Mammary epithelial cell (primary cell): ENCODE measurements around the gene OR4P4.

ENCODE experiments used
- CTCF ChIP-seq, 2 donors: IDR thresholded peaks in 1 of 2; conservative IDR thresholded peaks in 1 of 2; 2 replicates each; pipeline ENCODE4 v1.5.1; 2011 to 2012; ENCODE audit warnings: inconsistent platforms in 2 of 2, low read length in 2 of 2, mild to moderate bottlenecking in 2 of 2, control low read depth in 1 of 2, low read depth in 1 of 2; ENCODE audit not compliant: insufficient read depth in 1 of 2; ENCODE audit errors: extremely low read depth in 1 of 2
- EZH2 ChIP-seq: IDR thresholded peaks from 2 replicates; pipeline ENCODE4 v1.6.1; 2012; ENCODE audit warnings: low read length, inconsistent platforms, borderline replicate concordance

- TF ChIP-seq CTCF (conservative IDR thresholded peaks at IDR 0.05 in 1 of 2, IDR thresholded peaks at IDR 0.05 in 1 of 2; ENCODE audit: extremely low read depth in 1 of 2, insufficient read depth in 1 of 2, low read depth in 1 of 2, low read length in 2 of 2): no peak
- no peak for TF ChIP-seq EZH2
These were observed 20.2 kb downstream of the OR4P4 start for GRCh38 chr11:55655096-55655495.
